ENCODE results near the gene TYW3. TPM values are rescaled to one million over a fixed set of nuclear protein-coding genes. Genes with fewer than 3 reads are reported as not detected.

TYW3 gene
- total and polyA plus RNA-seq, 11 donors, result 10.6 to 28.1 (median 19.1) TPM

GRCh38 chr1:74712881-74713280 lies 20.1 kb upstream of the TYW3 start:
- peak in 3 of 4 donors; percentile 45 to 74 (median 69) for ATAC-seq
- no peak for DNase-seq
- Histone ChIP-seq H3K4me1 (peaks cover 0 to 16% (median 2%) of the 10 kb centered on the region in 12 donors), H3K9me3 (no peaks in the 10 kb centered on the region), H3K36me3 (peaks cover 0 to 98% (median 84%) of the 10 kb centered on the region in 9 donors), H3K27me3 (no peaks in the 10 kb centered on the region), H3K4me3 (no peak overlapping the region), H3K27ac (peak overlapping the region in 1 of 12 donors; percentile 11)
- TF ChIP-seq POLR2A (IDR thresholded peaks at IDR 0.05) (no peak), CTCF (IDR thresholded peaks at IDR 0.05) (no peak)
- 26 to 62% (median 46%) methylated on average over 1 of the region's 1 CpG for WGBS, 4 donors
- intact Hi-C loops (cut with DNase I), result no loop called here

GRCh38 chr1:74713849-74714248 lies 19.1 kb upstream of the TYW3 start:
- intact Hi-C loops (cut with DNase I), result no loop called here
- ATAC-seq (peak in 3 of 4 donors; percentile 18 to 38 (median 22)), DNase-seq (no peak)
- TF ChIP-seq CTCF (IDR thresholded peaks at IDR 0.05) (no peak), POLR2A (IDR thresholded peaks at IDR 0.05) (no peak)
- peaks cover 0 to 16% (median 2%) of the 10 kb centered on the region in 12 donors for H3K4me1 ChIP-seq
- WGBS, 4 donors, result 51 to 79% (median 64%) methylated on average over 3 of the region's 3 CpGs
- no peaks in the 10 kb centered on the region for H3K27me3 ChIP-seq
- no peaks in the 10 kb centered on the region for H3K9me3 ChIP-seq
- peaks cover 0 to 98% (median 91%) of the 10 kb centered on the region in 9 donors for H3K36me3 ChIP-seq
- peak overlapping the region in 1 of 12 donors; percentile 11 for H3K27ac ChIP-seq
- no peak overlapping the region for H3K4me3 ChIP-seq

GRCh38 chr1:74714429-74715235 lies 18.3 kb upstream of the TYW3 start:
- Histone ChIP-seq H3K27me3 (no peaks in the 10 kb centered on the region), H3K9me3 (no peaks in the 10 kb centered on the region), H3K4me3 (no peak overlapping the region), H3K4me1 (peaks cover 0 to 16% (median 2%) of the 10 kb centered on the region in 12 donors), H3K36me3 (peaks cover 0 to 96% (median 91%) of the 10 kb centered on the region in 9 donors), H3K27ac (no peak overlapping the region)
- intact Hi-C loops (cut with DNase I), result no loop called here
- TF ChIP-seq CTCF (IDR thresholded peaks at IDR 0.05) (no peak), POLR2A (IDR thresholded peaks at IDR 0.05) (no peak)
- WGBS, 4 donors, result 78 to 89% (median 83%) methylated on average over 1 of the region's 1 CpG
- ATAC-seq (no peak), DNase-seq (no peak)

GRCh38 chr1:74715236-74715502 lies 17.8 kb upstream of the TYW3 start:
- Histone ChIP-seq H3K27ac (no peak overlapping the region), H3K4me3 (no peak overlapping the region), H3K9me3 (no peaks in the 10 kb centered on the region), H3K27me3 (no peaks in the 10 kb centered on the region), H3K36me3 (peaks cover 0 to 96% (median 91%) of the 10 kb centered on the region in 9 donors), H3K4me1 (peaks cover 0 to 16% (median 2%) of the 10 kb centered on the region in 12 donors)
- no peak for DNase-seq
- ATAC-seq, result no peak
- no peak for TF ChIP-seq CTCF (IDR thresholded peaks at IDR 0.05)
- intact Hi-C loops (cut with DNase I), result no loop called here
- WGBS, 4 donors, result 85 to 100% (median 88%) methylated on average over 1 of the region's 1 CpG

Data from heart left ventricle (tissue), 16 donors.